K562 (cell line): ENCODE results near the gene PCARE. TPM values are rescaled to one million over a fixed set of nuclear protein-coding genes. Genes with fewer than 3 reads are reported as not detected.

ENCODE experiments used
- DACH1 ChIP-seq: fragments of 450-650 bp; IDR thresholded peaks from 2 replicates; pipeline ENCODE4 v1.6.1; 2018; ENCODE audit not compliant: partially characterized antibody
- ESRRB ChIP-seq: fragments of 250-450 bp; sonication (Bioruptor Pico); IDR thresholded peaks from 2 replicates; pipeline ENCODE4 v1.5.0; 2020; ENCODE audit warnings: mild to moderate bottlenecking, moderate library complexity, borderline replicate concordance
- polyA plus RNA-seq, 8 experiments: library from polyadenylated mRNA; depleted of rRNA in 4 of 8; stranded (reverse) in 5 of 8; unstranded in 3 of 8; fragments of >200 nt; fragmentation: Nextera tagmentation in 2 of 8; fragmentation: Illumina TruSeq in 1 of 8; extraction: Ambion mirVana in 2 of 8; extraction: Trizol in 1 of 8; gene quantifications; 2 replicates each; pipeline versions ENCODE4 v1.2.1 to v1.2.3, GENCODE V29; 2011 to 2014; ENCODE audit warnings: inconsistent platforms in 1 of 8, missing spikeins in 1 of 8
- total RNA-seq, 7 experiments: library from RNA; depleted of rRNA in 6 of 7; stranded (reverse); fragments of >200 nt in 6 of 7; fragmentation: Illumina TruSeq in 2 of 7; extraction: Trizol in 2 of 7; gene quantifications; 2 replicates each; pipeline versions ENCODE4 v1.2.1 to v1.2.3, GENCODE V29; 2011 to 2021; ENCODE audit warnings: low replicate concordance in 1 of 7

The PCARE gene
- total and polyA plus RNA-seq, 9 of the 15 experiments (the other 6 are each of a cell fraction or from before 2014, with no cell fraction given): not detected

DNA sequence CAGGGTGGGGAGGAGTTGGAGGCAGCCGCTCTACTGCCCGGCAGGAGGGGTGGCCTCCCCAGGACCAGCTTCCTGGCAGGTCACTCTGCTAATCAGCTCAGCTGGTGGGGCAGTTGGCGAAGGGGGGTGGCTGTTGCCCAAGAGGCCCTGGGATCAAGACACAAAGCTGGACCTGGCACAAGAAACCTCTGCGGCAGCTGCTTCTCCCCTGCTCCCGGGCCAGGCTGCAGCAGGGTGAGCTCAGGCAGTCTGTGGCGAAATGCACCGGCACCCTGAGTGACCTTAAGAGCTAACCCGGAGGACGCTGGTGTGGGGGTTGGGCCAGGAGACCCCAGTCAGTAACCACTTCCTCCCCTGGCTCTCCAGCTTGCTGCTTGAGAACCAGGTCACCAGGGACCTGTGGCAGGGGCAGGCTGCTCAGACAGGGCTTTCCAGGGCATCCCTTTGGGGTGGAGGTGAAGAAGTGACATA is 62.1 kb downstream of the PCARE start (continued):
- TF ChIP-seq DACH1 (no peak), ESRRB (CRISPR knock-in tag) (no peak)

Other genes starting within 250 kb of the PCARE start
- gene TRMT61B, start 204.2 kb downstream of the PCARE start, total RNA-seq (2014; rRNA removed): 13.7 and 19.2 TPM in 2 replicates
- gene TRMT61B, start 204.2 kb downstream of the PCARE start, total RNA-seq (2014; rRNA removed; fragmentation: Illumina TruSeq; extraction: Trizol): 27.1 and 28.9 TPM in 2 replicates
- 22.3 and 22.9 TPM in 2 replicates for gene TRMT61B, start 204.2 kb downstream of the PCARE start, total RNA-seq (2015; rRNA removed; fragmentation: Illumina TruSeq; extraction: Trizol)
- 17.4 and 20.0 TPM in 2 replicates for gene TRMT61B, start 204.2 kb downstream of the PCARE start, total RNA-seq (2021)
- gene TRMT61B, start 204.2 kb downstream of the PCARE start, polyA plus RNA-seq (2011; rRNA removed): 22.8 and 28.3 TPM in 2 replicates
- 18.8 and 19.5 TPM in 2 replicates for gene TRMT61B, start 204.2 kb downstream of the PCARE start, polyA plus RNA-seq (2014; fragmentation: Illumina TruSeq; extraction: Trizol)
- 10 to 100 TPM; 16.7 to 26.8 TPM for gene TRMT61B, start 204.2 kb downstream of the PCARE start, polyA plus RNA-seq (2014; fragmentation: Nextera tagmentation; extraction: Ambion mirVana)
- 13.2 and 21.4 TPM in 2 replicates for gene TRMT61B, start 204.2 kb downstream of the PCARE start, polyA plus RNA-seq (2014; rRNA removed)
- gene WDR43, start 179.9 kb downstream of the PCARE start, total RNA-seq (2014; rRNA removed): 105 and 106 TPM in 2 replicates
- gene WDR43, start 179.9 kb downstream of the PCARE start, total RNA-seq (2014; rRNA removed; fragmentation: Illumina TruSeq; extraction: Trizol): 134 and 161 TPM in 2 replicates
- 144 and 149 TPM in 2 replicates for gene WDR43, start 179.9 kb downstream of the PCARE start, total RNA-seq (2015; rRNA removed; fragmentation: Illumina TruSeq; extraction: Trizol)
- gene WDR43, start 179.9 kb downstream of the PCARE start, total RNA-seq (2021): 105 and 107 TPM in 2 replicates
- 147 and 197 TPM in 2 replicates for gene WDR43, start 179.9 kb downstream of the PCARE start, polyA plus RNA-seq (2011; rRNA removed)
- 77.9 and 83.1 TPM in 2 replicates for gene WDR43, start 179.9 kb downstream of the PCARE start, polyA plus RNA-seq (2014; fragmentation: Illumina TruSeq; extraction: Trizol)
- gene WDR43, start 179.9 kb downstream of the PCARE start, polyA plus RNA-seq (2014; fragmentation: Nextera tagmentation; extraction: Ambion mirVana): 10 to 100 TPM; 34.6 to 39.2 TPM
- 53.6 and 58.3 TPM in 2 replicates for gene WDR43, start 179.9 kb downstream of the PCARE start, polyA plus RNA-seq (2014; rRNA removed)
- not detected in 2 replicates for gene TOGARAM2, start 93.2 kb downstream of the PCARE start, total RNA-seq (2014; rRNA removed)
- not detected in 2 replicates for gene TOGARAM2, start 93.2 kb downstream of the PCARE start, total RNA-seq (2014; rRNA removed; fragmentation: Illumina TruSeq; extraction: Trizol)
- gene TOGARAM2, start 93.2 kb downstream of the PCARE start, total RNA-seq (2015; rRNA removed; fragmentation: Illumina TruSeq; extraction: Trizol): not detected in 2 replicates
- gene TOGARAM2, start 93.2 kb downstream of the PCARE start, total RNA-seq (2021): not detected in 2 replicates
- not detected in 2 replicates for gene TOGARAM2, start 93.2 kb downstream of the PCARE start, polyA plus RNA-seq (2011; rRNA removed)
- not detected in 2 replicates for gene TOGARAM2, start 93.2 kb downstream of the PCARE start, polyA plus RNA-seq (2014; fragmentation: Illumina TruSeq; extraction: Trizol)
- not detected for gene TOGARAM2, start 93.2 kb downstream of the PCARE start, polyA plus RNA-seq (2014; fragmentation: Nextera tagmentation; extraction: Ambion mirVana)
- gene TOGARAM2, start 93.2 kb downstream of the PCARE start, polyA plus RNA-seq (2014; rRNA removed): not detected in 2 replicates
- gene CLIP4, start 40.9 kb upstream of the PCARE start, total RNA-seq (2014; rRNA removed): not detected in 2 replicates
- gene CLIP4, start 40.9 kb upstream of the PCARE start, total RNA-seq (2014; rRNA removed; fragmentation: Illumina TruSeq; extraction: Trizol): not detected in 2 replicates
- not detected in 2 replicates for gene CLIP4, start 40.9 kb upstream of the PCARE start, total RNA-seq (2015; rRNA removed; fragmentation: Illumina TruSeq; extraction: Trizol)
- 0.18 and 0.38 TPM in 2 replicates for gene CLIP4, start 40.9 kb upstream of the PCARE start, total RNA-seq (2021)
- gene CLIP4, start 40.9 kb upstream of the PCARE start, polyA plus RNA-seq (2011; rRNA removed): 0.03 and 0.06 TPM in 2 replicates
- gene CLIP4, start 40.9 kb upstream of the PCARE start, polyA plus RNA-seq (2014; fragmentation: Illumina TruSeq; extraction: Trizol): 0.03 TPM in 1 of 2 replicates, not detected in the other
- gene CLIP4, start 40.9 kb upstream of the PCARE start, polyA plus RNA-seq (2014; fragmentation: Nextera tagmentation; extraction: Ambion mirVana): not detected
- 0.13 and 0.20 TPM in 2 replicates for gene CLIP4, start 40.9 kb upstream of the PCARE start, polyA plus RNA-seq (2014; rRNA removed)